HG03439 (cell line): ENCODE results near the gene SPINT1.

Experiments used
- ATAC-seq: cut with Tn5 transposase; IDR thresholded peaks from one replicate; pipeline ENCODE4 v1.9.1; 2021; ENCODE audit warnings: mild to moderate bottlenecking, moderate library complexity; ENCODE audit not compliant: unreplicated experiment

The SPINT1 gene

DNA sequence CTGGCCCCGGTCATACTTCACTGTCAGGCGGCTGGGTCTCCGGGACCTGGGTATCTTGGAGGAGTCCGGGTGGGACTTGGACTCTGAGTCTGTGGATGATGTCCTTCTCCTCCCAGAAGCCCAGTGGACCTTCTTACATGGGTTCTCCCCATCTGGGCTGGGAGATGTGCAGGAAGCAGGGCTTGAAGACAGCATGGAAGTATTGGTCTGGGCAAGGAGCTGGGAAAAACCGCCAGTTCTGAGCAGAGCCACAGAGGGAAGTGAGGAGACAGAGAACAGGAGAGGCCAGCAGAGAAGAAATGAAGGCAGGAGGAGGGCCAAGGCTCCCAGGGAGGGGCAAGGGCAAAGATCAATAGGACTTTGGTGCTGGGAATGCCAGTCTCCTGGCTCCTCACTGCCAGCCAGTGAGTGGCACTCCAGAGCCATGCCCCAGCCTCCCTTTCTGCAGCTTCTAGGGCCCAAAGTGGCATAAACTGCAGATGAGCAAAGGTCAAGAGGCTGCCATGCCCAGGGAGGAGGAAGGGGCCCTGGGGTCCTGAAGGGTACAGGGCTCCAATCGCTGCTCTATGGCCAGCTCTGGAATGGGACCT, 15.3 kb upstream of the SPINT1 start, which contains the start of gene PPP1R14D:
PPP1R14D (minus strand) TSS at position 262 of the 590 bp plus-strand sequence; CDS start at position 195, 67 bp downstream.
- ATAC-seq = no peak

DNA sequence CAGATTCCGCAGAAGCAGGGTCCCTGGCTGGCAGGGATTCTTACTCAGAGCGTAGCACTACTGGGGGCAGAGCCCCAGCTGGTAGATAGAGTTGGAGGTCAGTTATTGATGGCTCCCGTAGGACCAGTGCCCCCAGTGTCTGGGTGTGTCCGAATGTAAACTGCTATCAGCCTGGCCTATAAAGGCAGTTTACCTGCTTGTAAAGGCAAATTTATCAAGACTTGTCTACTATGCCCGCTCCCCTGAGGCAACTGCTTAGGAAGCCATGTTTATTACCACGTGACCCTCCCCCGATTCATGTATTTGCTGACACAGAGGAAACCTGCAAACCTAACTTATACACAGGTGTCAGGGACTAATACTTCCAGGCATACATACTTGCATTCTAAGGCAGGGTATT, 14.7 kb upstream of the SPINT1 start:
- no peak for ATAC-seq

DNA sequence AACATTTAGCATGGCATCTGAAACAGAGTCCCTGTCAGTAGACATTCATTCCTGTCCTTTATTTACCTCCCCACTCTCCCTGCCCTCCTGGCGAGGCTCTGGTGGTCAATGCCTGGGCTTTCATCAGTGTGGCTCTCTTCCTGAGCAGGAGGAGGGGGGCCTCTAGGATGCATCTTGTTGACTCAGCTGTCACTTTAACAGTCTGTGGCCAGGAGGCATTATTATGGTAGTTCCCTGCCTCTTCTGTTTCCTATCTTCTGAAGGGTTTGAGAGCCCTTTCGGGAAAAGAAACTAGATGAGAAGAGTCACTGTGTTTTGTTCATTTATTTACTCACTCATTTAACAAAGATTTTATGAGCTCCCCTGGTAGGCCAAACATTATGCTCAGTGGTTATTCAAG, 13.0 kb upstream of the SPINT1 start:
- no peak for ATAC-seq

- ATAC-seq = no peak
Measured at GRCh38 chr15:40831861-40832260, 12.0 kb upstream of the SPINT1 start.

GRCh38 chr15:40832903-40833302, 10.9 kb upstream of the SPINT1 start:
- ATAC-seq = no peak

- ATAC-seq = no peak
Measured at GRCh38 chr15:40836020-40836419, 7.8 kb upstream of the SPINT1 start.

GRCh38 chr15:40838756-40839155, 5.1 kb upstream of the SPINT1 start:
- ATAC-seq = no peak

DNA sequence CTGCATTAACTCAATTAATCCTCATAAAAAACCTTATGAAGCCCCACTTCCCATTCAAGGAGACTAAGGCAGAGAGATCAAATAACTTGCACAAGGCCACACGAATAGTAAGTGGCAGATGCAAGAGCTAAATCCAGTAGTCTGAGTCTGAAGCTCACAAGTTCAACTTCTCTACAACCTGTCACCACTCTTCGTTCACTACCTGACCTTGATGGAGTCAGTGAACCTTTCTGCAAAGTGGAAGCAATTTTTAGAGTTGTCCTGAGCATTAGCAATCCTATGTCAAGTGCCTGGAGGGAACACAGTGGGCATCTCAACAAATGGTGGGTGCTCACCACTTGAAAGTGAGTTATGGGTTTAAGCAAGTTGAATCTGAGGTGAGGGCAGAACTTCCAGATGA, 2.1 kb upstream of the SPINT1 start:
- no peak for ATAC-seq

GRCh38 chr15:40843261-40843884, 475 bp upstream of the SPINT1 start:
- no peak for ATAC-seq

- no peak for ATAC-seq
Measured at GRCh38 chr15:40844696-40845030, 815 bp downstream of the SPINT1 start.

GRCh38 chr15:40845036-40845435, 1.2 kb downstream of the SPINT1 start:
- no peak for ATAC-seq

DNA sequence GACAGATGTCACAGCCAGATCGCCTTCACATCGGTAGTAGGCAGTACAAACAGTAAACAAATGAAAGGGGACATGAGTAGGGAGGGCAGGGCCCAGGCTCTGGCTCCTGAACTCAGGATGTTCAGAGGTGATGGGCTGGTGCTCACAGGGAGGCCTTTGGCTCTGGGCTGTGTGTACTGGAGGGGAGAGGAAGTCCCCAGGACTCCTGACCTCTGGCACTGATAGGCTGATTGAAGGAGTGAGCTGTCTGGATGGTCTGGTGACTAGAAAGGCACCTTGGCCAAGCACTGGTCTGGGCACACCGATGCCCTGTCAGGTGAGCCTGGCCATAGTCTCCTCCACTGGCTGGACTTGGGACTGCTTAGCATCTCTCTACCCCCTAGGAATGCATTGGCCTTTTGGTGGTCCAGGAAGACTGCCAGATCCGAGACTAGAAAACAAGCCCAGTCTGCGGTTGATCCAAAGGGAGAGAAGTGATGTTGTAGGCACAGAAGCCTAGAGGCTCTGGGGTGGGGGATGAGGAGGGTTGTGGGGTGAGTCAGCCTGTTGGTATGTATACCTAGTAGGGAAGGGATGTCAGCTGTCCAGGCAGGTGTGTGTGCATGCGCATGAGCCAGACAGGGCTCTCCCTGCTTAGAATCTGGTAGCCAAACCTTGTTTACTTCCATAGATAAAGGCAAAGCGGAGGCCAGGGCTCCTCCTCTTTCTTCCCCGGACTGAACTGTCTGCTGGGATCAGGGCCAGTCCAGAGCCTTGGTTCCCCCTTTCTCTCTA, 1.9 kb downstream of the SPINT1 start:
- ATAC-seq = no peak

DNA sequence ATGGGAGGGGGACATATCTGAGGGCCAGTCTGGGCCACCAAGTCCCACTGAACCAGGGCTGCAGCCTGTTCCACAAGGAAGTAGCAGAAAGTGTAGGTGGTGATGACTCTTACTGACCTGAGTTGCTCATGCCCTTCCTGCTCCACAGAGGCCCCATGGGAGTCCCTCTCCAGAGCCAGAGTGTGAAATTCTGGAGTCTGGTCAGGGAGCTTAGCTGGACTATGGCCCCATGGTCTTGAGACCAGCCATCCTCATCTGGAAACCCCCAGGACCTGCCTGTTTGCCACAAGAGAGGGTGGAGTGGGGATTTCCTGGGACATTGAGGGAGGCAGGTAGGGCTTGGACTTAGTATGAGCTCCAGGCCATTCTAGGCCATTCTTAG, 3.0 kb downstream of the SPINT1 start:
- ATAC-seq = no peak

- ATAC-seq = no peak
Measured at GRCh38 chr15:40847223-40847961, 3.5 kb downstream of the SPINT1 start.

- ATAC-seq = no peak
Measured at GRCh38 chr15:40850576-40851112, 6.8 kb downstream of the SPINT1 start.

DNA sequence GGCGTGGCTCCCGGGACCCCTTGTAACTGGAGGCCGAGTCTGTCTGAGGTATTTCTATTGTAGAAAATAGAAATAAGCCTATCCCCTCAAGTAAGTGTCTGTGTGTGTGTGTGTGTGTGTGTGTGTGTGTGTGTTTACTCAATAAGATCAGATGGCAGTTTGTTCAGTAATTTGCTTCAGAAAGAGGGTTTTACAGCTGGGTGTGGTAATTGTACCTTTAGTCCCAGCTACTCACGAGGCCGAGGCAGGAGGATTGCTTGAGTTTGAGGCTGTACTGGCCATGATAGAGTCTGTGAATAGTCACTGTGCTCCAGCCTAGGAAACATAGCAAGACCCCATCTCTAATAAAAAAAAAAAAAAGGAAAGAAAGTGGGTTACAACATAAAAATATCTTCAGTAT, 8.7 kb downstream of the SPINT1 start:
- no peak for ATAC-seq

DNA sequence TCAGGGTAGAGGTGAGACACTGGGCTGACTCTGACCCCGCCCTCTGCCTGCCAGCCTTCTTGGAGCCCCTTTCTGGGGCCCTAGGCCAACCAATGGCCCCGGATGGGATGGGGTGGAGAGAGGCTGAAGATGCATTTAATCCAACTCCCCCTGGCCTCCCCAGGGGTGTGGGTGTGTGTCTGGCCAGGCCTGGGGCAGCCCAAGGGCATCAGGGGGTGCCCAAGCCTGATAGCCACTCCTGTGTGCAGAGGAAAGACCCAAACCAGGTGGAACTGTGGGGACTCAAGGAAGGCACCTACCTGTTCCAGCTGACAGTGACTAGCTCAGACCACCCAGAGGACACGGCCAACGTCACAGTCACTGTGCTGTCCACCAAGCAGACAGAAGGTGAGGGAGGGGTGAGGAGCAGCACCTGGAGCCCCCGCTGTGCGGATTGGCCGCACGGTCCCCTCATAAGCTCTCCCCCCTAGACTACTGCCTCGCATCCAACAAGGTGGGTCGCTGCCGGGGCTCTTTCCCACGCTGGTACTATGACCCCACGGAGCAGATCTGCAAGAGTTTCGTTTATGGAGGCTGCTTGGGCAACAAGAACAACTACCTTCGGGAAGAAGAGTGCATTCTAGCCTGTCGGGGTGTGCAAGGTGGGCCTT, 9.5 kb downstream of the SPINT1 start:
- no peak for ATAC-seq

GRCh38 chr15:40854161-40854560, 10.3 kb downstream of the SPINT1 start:
- ATAC-seq = no peak

GRCh38 chr15:40855706-40856234, 11.9 kb downstream of the SPINT1 start:
- ATAC-seq = no peak

DNA sequence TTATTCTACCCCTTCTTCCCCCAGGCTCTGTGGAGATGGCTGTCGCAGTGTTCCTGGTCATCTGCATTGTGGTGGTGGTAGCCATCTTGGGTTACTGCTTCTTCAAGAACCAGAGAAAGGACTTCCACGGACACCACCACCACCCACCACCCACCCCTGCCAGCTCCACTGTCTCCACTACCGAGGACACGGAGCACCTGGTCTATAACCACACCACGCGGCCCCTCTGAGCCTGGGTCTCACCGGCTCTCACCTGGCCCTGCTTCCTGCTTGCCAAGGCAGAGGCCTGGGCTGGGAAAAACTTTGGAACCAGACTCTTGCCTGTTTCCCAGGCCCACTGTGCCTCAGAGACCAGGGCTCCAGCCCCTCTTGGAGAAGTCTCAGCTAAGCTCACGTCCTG, 12.9 kb downstream of the SPINT1 start:
- no peak for ATAC-seq
